ENCODE measurements around the gene LIPH. TPM values are rescaled to one million over a fixed set of nuclear protein-coding genes. Genes with fewer than 3 reads are reported as not detected.
"Not testable (repeated sequence)": the region's sequence is repeated elsewhere in the genome, so short reads cannot be mapped to it uniquely, and the experiment has no call there.

The LIPH gene
- total RNA-seq, 2 experiments from 2014 or later, result not detected

GRCh38 chr3:185484296-185484695 is 68.1 kb downstream of the LIPH start:
- TF ChIP-seq CTCF (IDR thresholded peaks at IDR 0.05), result no peak
- Mint-ChIP-seq H3K4me1 (ENCODE audit: low read depth) (peaks cover 12% of the 10 kb centered on the region), H3K27ac (no peak overlapping the region), H3K9me3 (no peaks in the 10 kb centered on the region), H3K4me3 (no peak overlapping the region), H3K36me3 (ENCODE audit: low read depth) (peaks cover 75% of the 10 kb centered on the region), H3K27me3 (no peaks in the 10 kb centered on the region)
- DNase-seq, result no peak
- Histone ChIP-seq H3K27ac (ENCODE audit: low read depth in 1 of 2, low read length in 2 of 2) (no peak overlapping the region), H3K27me3 (ENCODE audit: control insufficient read depth in 1 of 2, insufficient read depth in 2 of 2, low read length in 2 of 2) (no peaks in the 10 kb centered on the region), H3K36me3 (ENCODE audit: insufficient read depth, low read length) (peaks cover 26% of the 10 kb centered on the region), H3K4me3 (ENCODE audit: low read length) (no peak overlapping the region), H3K9me3 (ENCODE audit: control insufficient read depth in 1 of 2, insufficient read depth in 1 of 2, low read length in 2 of 2) (no peaks in the 10 kb centered on the region), H3K4me1 (ENCODE audit: insufficient read depth, low read length) (peaks cover 4% of the 10 kb centered on the region)
- ChIA-PET CTCF (no interaction called here), POLR2A (no interaction called here)
- no peak for ATAC-seq (ENCODE audit: poor library complexity)
- intact Hi-C loops (cut with DNase I, micrococcal nuclease), result no loop called here

- DNase-seq, result no peak
- Histone ChIP-seq H3K27me3 (ENCODE audit: control insufficient read depth in 1 of 2, insufficient read depth in 2 of 2, low read length in 2 of 2) (no peaks in the 10 kb centered on the region), H3K4me3 (ENCODE audit: low read length) (no peak overlapping the region), H3K9me3 (ENCODE audit: control insufficient read depth in 1 of 2, insufficient read depth in 1 of 2, low read length in 2 of 2) (no peaks in the 10 kb centered on the region), H3K36me3 (ENCODE audit: insufficient read depth, low read length) (peaks cover 6% of the 10 kb centered on the region), H3K27ac (ENCODE audit: low read depth in 1 of 2, low read length in 2 of 2) (no peak overlapping the region), H3K4me1 (ENCODE audit: insufficient read depth, low read length) (peaks cover 4% of the 10 kb centered on the region)
- H3K4me1 Mint-ChIP-seq (ENCODE audit: low read depth), result peaks cover 12% of the 10 kb centered on the region
- no peak overlapping the region for H3K27ac Mint-ChIP-seq
- intact Hi-C loops (cut with DNase I, micrococcal nuclease), result no loop called here
- POLR2A ChIA-PET, result no interaction called here
- H3K4me3 Mint-ChIP-seq, result no peak overlapping the region
- ATAC-seq (ENCODE audit: poor library complexity), result no peak
- no peaks in the 10 kb centered on the region for H3K9me3 Mint-ChIP-seq
- H3K27me3 Mint-ChIP-seq, result no peaks in the 10 kb centered on the region
- CTCF ChIA-PET, result interaction anchor here (0.7 kb wide), 1 partner anchor 738 kb away, joined by 3 read pairs; no protein-coding TSS in a partner anchor
- TF ChIP-seq CTCF (IDR thresholded peaks at IDR 0.05), result no peak
- peaks cover 57% of the 10 kb centered on the region for H3K36me3 Mint-ChIP-seq (ENCODE audit: low read depth)
Measured at GRCh38 chr3:185479373-185479945, 72.9 kb downstream of the LIPH start.

GRCh38 chr3:185477316-185477715 is 75.1 kb downstream of the LIPH start:
- no peak for DNase-seq
- H3K36me3 Mint-ChIP-seq (ENCODE audit: low read depth), result peaks cover 61% of the 10 kb centered on the region
- H3K36me3 ChIP-seq (ENCODE audit: insufficient read depth, low read length), result peaks cover 13% of the 10 kb centered on the region
- H3K4me3 ChIP-seq (ENCODE audit: low read length), result no peak overlapping the region
- no peak for ATAC-seq (ENCODE audit: poor library complexity)
- no peaks in the 10 kb centered on the region for H3K27me3 ChIP-seq (ENCODE audit: control insufficient read depth in 1 of 2, insufficient read depth in 2 of 2, low read length in 2 of 2)
- no peaks in the 10 kb centered on the region for H3K9me3 Mint-ChIP-seq
- no peaks in the 10 kb centered on the region for H3K4me1 ChIP-seq (ENCODE audit: insufficient read depth, low read length)
- H3K4me3 Mint-ChIP-seq, result no peak overlapping the region
- no peaks in the 10 kb centered on the region for H3K9me3 ChIP-seq (ENCODE audit: control insufficient read depth in 1 of 2, insufficient read depth in 1 of 2, low read length in 2 of 2)
- TF ChIP-seq CTCF (IDR thresholded peaks at IDR 0.05), result no peak
- intact Hi-C loops (cut with DNase I, micrococcal nuclease), result no loop called here
- H3K27me3 Mint-ChIP-seq, result no peaks in the 10 kb centered on the region
- POLR2A ChIA-PET, result no interaction called here
- H3K27ac Mint-ChIP-seq, result no peak overlapping the region
- CTCF ChIA-PET, result no interaction called here
- H3K27ac ChIP-seq (ENCODE audit: low read depth in 1 of 2, low read length in 2 of 2), result no peak overlapping the region
- H3K4me1 Mint-ChIP-seq (ENCODE audit: low read depth), result peaks cover under 1% of the 10 kb centered on the region

- not testable (repeated sequence) for H3K9me3 Mint-ChIP-seq
Measured at GRCh38 chr3:185474922-185475321, 77.5 kb downstream of the LIPH start.

More at GRCh38 chr3:185474922-185475321, 77.5 kb downstream of the LIPH start:
- H3K4me1 Mint-ChIP-seq (ENCODE audit: low read depth); H3K9me3 ChIP-seq (ENCODE audit: control insufficient read depth in 1 of 2, insufficient read depth in 1 of 2, low read length in 2 of 2); H3K4me1 ChIP-seq (ENCODE audit: insufficient read depth, low read length); H3K27ac ChIP-seq (ENCODE audit: low read depth in 1 of 2, low read length in 2 of 2); H3K4me3 Mint-ChIP-seq; H3K4me3 ChIP-seq (ENCODE audit: low read length); intact Hi-C loops (cut with DNase I, micrococcal nuclease); CTCF ChIA-PET; POLR2A ChIA-PET; H3K27ac Mint-ChIP-seq; ATAC-seq (ENCODE audit: poor library complexity); H3K27me3 ChIP-seq (ENCODE audit: control insufficient read depth in 1 of 2, insufficient read depth in 2 of 2, low read length in 2 of 2); H3K27me3 Mint-ChIP-seq; DNase-seq: not testable (repeated sequence)
- peaks cover 13% of the 10 kb centered on the region for H3K36me3 ChIP-seq (ENCODE audit: insufficient read depth, low read length)
- H3K36me3 Mint-ChIP-seq (ENCODE audit: low read depth), result peaks cover 40% of the 10 kb centered on the region
